ENCODE results near the gene ARSG. TPM values are rescaled to one million over a fixed set of nuclear protein-coding genes. Genes with fewer than 3 reads are reported as not detected.

The ARSG gene
- total and polyA plus RNA-seq, 2 donors (not counting 3 experiments of a cell fraction or from before 2014, with no cell fraction given): 3.9 to 7.0 TPM

- Histone ChIP-seq H2AFZ (ENCODE audit: low read depth, low read length) (no peak overlapping the region), H3K9ac (replicated peaks; ENCODE audit: extremely low read depth, insufficient read depth, low read length) (no peak overlapping the region), H3K36me3 (ENCODE audit: control insufficient read depth in 2 of 2, extremely low read depth in 1 of 2, insufficient read depth in 2 of 2, low read length in 2 of 2) (peaks cover 7 to 11% of the 10 kb centered on the region in 2 experiments), H3K4me2 (ENCODE audit: insufficient read depth, low read length) (no peak overlapping the region), H3K27ac (ENCODE audit: insufficient read depth, low read depth, low read length) (no peak overlapping the region), H3K4me3 (replicated peaks in 1 of 3; ENCODE audit: insufficient read depth in 1 of 3, low read depth in 1 of 3, low read length in 3 of 3) (no peak overlapping the region), H3K4me1 (ENCODE audit: control insufficient read depth, extremely low read depth, insufficient read depth, low read length) (no peaks in the 10 kb centered on the region), H3K79me2 (ENCODE audit: control insufficient read depth, insufficient read depth, low read length) (no peaks in the 10 kb centered on the region), H3K9me3 (replicated peaks; ENCODE audit: control insufficient read depth, insufficient read depth, low read length) (no peaks in the 10 kb centered on the region), H3K27me3 (ENCODE audit: control insufficient read depth in 2 of 2, insufficient read depth in 2 of 2, low read length in 2 of 2) (no peaks in the 10 kb centered on the region), H4K20me1 (replicated peaks; ENCODE audit: control insufficient read depth, extremely low read depth, insufficient read depth, low read length) (no peaks in the 10 kb centered on the region), H3K9me1 (replicated peaks; ENCODE audit: control insufficient read depth, extremely low read depth, insufficient read depth, low read length) (no peaks in the 10 kb centered on the region)
- TF ChIP-seq POLR2AphosphoS5 (IDR thresholded peaks at IDR 0.05; ENCODE audit: insufficient read depth, low read depth, low read length): no peak
- no peak for TF ChIP-seq POLR2A (IDR thresholded peaks at IDR 0.05; ENCODE audit: low read depth, low read length)
- no peak for TF ChIP-seq EZH2 (IDR thresholded peaks at IDR 0.05; ENCODE audit: borderline replicate concordance, low read depth, low read length, severe bottlenecking)
- TF ChIP-seq MYC (IDR thresholded peaks at IDR 0.05; ENCODE audit: low read depth, low read length): no peak
- TF ChIP-seq JUN (IDR thresholded peaks at IDR 0.05; ENCODE audit: borderline replicate concordance, insufficient read depth, insufficient read length, low read depth): no peak
- TF ChIP-seq FOS (IDR thresholded peaks at IDR 0.05; ENCODE audit: borderline replicate concordance, insufficient read depth, low read length): no peak
- TF ChIP-seq MAX (IDR thresholded peaks at IDR 0.05; ENCODE audit: insufficient read depth, insufficient read length): no peak
- no peak for TF ChIP-seq GATA2 (IDR thresholded peaks at IDR 0.05; ENCODE audit: insufficient read depth, insufficient read length, low read depth, low read length)
- TF ChIP-seq CTCF (IDR thresholded peaks at IDR 0.05; ENCODE audit: extremely low read depth in 1 of 2, insufficient read depth in 1 of 2, low read depth in 1 of 2, low read length in 2 of 2): no peak
- BruUV-seq (replicated peaks): no TSS peak
- DNase-seq (ENCODE audit: low read depth, low spot score) (no peak), FAIRE-seq (no peak)
- intact Hi-C loops (cut with micrococcal nuclease): no loop called here
- CTCF ChIA-PET: no interaction called here
- dilution Hi-C loops (cut with MboI; ENCODE audit: extremely low pct_ligation_motif_present, low sequenced_read_pairs): no loop called here
- POLR2A ChIA-PET: no interaction called here
Observed at GRCh38 chr17:68423251-68423650, 132.0 kb downstream of the ARSG start.
